Mucosa of descending colon (tissue), 3 donors: ENCODE results near the gene CELF5. TPM values are rescaled to one million over a fixed set of nuclear protein-coding genes. Genes with fewer than 3 reads are reported as not detected.
A peak's percentile ranks its signal among the peaks of the same experiment; 100 is the strongest.

Source experiments
- ATAC-seq: fragments of 200-7000 bp; cut with Tn5 transposase; one replicate; pipeline ENCODE4 v1.9.1; 2020; ENCODE audit warnings: mild to moderate bottlenecking, moderate library complexity
- DNase-seq, 3 donors: peaks; one replicate each; pipeline ENCODE4 v3.0.0-alpha.2; 2020
- H3K36me3 ChIP-seq: fragments of 200-600 bp; one replicate; pipeline ENCODE4 v1.8.0; 2021; ENCODE audit warnings: low read depth, mild to moderate bottlenecking
- H3K4me1 ChIP-seq: fragments of 200-600 bp; one replicate; pipeline ENCODE4 v1.8.0; 2021; ENCODE audit warnings: low read depth, mild to moderate bottlenecking
- H3K4me3 ChIP-seq: fragments of 200-600 bp; one replicate; pipeline ENCODE4 v1.8.0; 2021; ENCODE audit warnings: mild to moderate bottlenecking
- H3K9me3 ChIP-seq: fragments of 200-600 bp; one replicate; pipeline ENCODE4 v1.8.0; 2021; ENCODE audit warnings: mild to moderate bottlenecking
- CTCF ChIP-seq: fragments of 200-600 bp; IDR thresholded peaks from one replicate; pipeline ENCODE4 v1.8.0; 2022; ENCODE audit warnings: antibody characterized with exemption, mild to moderate bottlenecking
- intact Hi-C, 2 donors: fragments of 100-400 bp; cut with DNase I in 1 of 2; cut with micrococcal nuclease in 1 of 2; formaldehyde crosslinking; loops; one replicate each; pipeline versions ENCODE4 v1.11.0 to v1.11.1; 2022; cut with DNase I, micrococcal nuclease
- total RNA-seq, 3 donors: library from RNA; stranded (reverse); fragmentation: NEBNext Ultra II Directional in 2 of 3; extraction: Animal tissue kit (Norgen Biotek cat#: 25700) in 2 of 3; gene quantifications; one replicate each; pipeline versions ENCODE4 v1.2.1 to v1.2.4, GENCODE V29; 2021 to 2023
- donor health status: DM: no; HTN: no; CAD: no; lungs with moderate emphysema.
- donor health status: DM: no; HTN: no; CAD: no.
- donor health status: DM: no; HTN: yes; CAD: no.

The CELF5 gene
- total RNA-seq, 3 donors from 2014 or later, result 0.75 to 2.7 (median 0.79) TPM

DNA sequence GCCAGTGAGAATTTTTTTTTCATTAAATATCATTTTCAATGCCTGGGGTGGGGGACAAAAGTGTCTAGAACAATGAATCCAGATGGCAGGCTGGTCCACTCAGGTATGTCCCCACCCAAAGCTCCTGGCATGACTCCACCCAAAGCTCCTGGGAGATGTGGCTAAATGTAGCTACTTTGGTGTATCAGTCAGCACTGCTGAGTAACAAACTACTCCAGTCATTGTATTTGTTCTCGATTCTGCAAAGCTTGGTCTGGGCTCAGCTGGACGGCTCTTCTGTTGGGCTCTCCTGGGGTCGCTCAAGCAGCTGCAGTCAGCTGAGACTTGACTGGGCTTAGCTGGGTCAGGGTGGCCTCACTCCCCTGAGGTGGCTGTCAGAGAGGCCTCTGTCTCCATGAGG is 48.5 kb downstream of the CELF5 start:
- H3K4me1 ChIP-seq, result no peaks in the 10 kb centered on the region
- no peak for TF ChIP-seq CTCF
- ATAC-seq (no peak), DNase-seq (no peak)
- intact Hi-C loops, result no loop called here
- H3K36me3 ChIP-seq, result no peaks in the 10 kb centered on the region
- H3K9me3 ChIP-seq, result peaks cover 5% of the 10 kb centered on the region
- H3K4me3 ChIP-seq, result no peak overlapping the region

DNA sequence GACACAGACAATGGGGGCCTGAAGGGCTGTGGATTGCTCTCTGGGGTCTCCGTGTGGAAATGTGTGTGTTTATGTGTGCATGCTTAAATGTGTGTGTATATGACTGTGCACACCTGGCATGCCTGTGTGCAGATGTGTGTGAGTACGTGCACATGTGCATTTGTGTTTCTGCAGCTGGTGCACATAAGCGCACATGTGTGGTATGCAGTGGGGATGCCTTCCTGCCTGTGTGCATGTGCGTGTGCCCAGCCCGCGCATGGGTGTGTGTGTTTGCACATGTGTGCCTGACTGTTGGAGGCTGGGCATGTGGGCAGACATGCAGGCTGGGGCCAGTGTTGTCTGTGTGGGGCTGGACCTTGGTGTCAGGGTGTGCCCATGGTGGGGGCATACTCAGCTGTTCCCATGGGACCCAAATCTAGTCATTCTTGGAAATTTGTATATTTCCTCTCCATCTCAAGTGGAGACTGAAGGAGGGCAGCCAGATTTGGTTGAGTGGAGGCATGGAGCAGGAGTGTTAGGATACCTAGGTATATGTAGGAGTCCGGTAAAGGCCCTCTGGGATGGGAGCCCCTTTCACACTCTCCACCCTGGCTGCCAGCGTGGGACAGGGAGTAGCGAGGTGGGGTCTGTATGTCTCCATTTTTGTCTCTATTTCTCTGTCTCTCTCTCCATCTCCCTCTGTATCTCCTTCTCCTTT is 49.9 kb downstream of the CELF5 start:
- Histone ChIP-seq H3K4me3 (no peak overlapping the region), H3K4me1 (no peaks in the 10 kb centered on the region), H3K9me3 (peaks cover 5% of the 10 kb centered on the region), H3K36me3 (no peaks in the 10 kb centered on the region)
- TF ChIP-seq CTCF, result no peak
- DNase-seq (no peak), ATAC-seq (no peak)
- intact Hi-C loops, result no loop called here

DNA sequence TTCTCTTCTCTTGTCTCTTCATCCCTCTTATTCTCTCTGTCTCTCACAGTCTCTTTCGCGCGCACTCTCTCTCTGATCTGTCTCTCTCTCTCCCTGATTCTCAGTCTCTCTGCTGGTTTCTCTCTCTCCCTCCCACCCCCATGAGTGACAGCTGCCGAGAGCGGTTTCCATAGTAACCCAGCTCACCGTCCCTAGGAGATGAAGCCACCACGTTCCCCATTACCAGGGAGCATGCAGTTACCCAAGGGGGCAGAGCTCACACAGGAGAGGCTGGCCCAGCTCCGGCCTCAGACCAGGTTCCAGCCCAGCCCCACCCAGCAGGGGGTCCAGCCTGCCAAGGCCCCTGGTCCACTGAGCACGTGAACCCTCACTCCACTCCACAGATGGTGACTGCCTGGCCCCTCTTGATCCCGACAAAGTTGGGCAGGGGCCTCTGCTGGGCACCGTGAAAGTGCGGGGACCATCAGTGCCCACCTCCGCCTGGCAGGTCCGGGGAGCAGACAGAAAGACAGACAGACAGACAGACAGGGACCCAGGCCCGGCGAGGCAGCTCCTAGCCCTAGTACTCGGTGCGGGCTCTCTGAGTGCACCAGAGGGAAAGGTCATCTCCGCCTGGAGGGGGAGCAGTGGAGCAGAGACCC is 50.6 kb downstream of the CELF5 start:
- no peak for TF ChIP-seq CTCF
- intact Hi-C loops, result no loop called here
- DNase-seq (no peak), ATAC-seq (no peak)
- H3K4me1 ChIP-seq, result no peaks in the 10 kb centered on the region
- no peak overlapping the region for H3K4me3 ChIP-seq
- H3K36me3 ChIP-seq, result no peaks in the 10 kb centered on the region
- peaks cover 5% of the 10 kb centered on the region for H3K9me3 ChIP-seq

DNA sequence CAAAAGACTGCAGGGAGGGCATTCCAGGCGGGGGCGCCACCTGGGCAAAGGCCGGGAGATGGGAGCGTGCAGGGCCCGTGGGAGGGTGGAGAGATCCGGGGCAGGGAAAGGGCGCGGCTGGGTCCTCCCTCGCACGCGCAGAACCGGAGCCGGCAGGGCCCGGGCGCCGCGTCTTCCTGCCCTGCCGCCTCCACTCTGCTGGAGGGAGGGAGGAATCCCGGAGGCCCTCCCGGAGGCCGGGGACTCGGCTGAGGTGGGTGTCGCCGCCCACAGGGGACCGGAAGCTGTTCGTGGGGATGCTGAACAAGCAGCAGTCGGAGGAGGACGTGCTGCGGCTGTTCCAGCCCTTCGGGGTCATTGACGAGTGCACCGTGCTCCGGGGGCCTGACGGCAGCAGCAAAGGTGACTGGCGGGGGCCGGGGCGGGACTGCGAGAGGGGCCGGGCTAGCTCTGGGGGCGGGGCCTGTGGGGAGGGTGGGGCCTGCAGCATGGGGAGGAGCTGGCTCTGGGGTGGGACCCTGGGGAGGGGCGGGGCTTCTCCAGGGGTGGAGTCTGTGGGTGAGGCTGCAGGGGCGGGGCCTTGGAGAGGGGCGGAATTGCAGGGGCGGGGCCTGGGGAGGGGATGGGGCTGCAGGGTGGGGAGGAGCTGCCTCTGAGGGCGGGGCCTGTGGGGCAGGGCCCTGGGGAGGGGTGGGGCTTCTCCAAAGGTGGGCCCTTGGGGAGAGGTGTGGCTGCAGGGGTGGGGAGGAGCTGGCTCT is 51.3 kb downstream of the CELF5 start:
- Histone ChIP-seq H3K36me3 (no peaks in the 10 kb centered on the region), H3K4me3 (no peak overlapping the region), H3K4me1 (no peaks in the 10 kb centered on the region), H3K9me3 (peaks cover 5% of the 10 kb centered on the region)
- peak; percentile 92 to 93 (median 93) for DNase-seq
- intact Hi-C loops, result no loop called here
- ATAC-seq, result peak; percentile 88
- peak; percentile 18 for TF ChIP-seq CTCF

GRCh38 chr19:3276341-3276799 is 51.9 kb downstream of the CELF5 start:
- TF ChIP-seq CTCF, result no peak
- no peaks in the 10 kb centered on the region for H3K4me1 ChIP-seq
- peaks cover 5% of the 10 kb centered on the region for H3K9me3 ChIP-seq
- no peaks in the 10 kb centered on the region for H3K36me3 ChIP-seq
- intact Hi-C loops, result no loop called here
- peak; percentile 73 for ATAC-seq
- peak; percentile 75 to 83 (median 82) for DNase-seq
- no peak overlapping the region for H3K4me3 ChIP-seq
